Fibroblast of mammary gland (primary cell): ENCODE results near the gene NFE2L3.
"Not testable (repeated sequence)": the region's sequence is repeated elsewhere in the genome, so short reads cannot be mapped to it uniquely, and the experiment has no call there.

Experiments used
- DNase-seq: peaks from one replicate; pipeline ENCODE4 v3.0.0-alpha.2; 2010; ENCODE audit warnings: low read depth
- H3K4me3 ChIP-seq: 2 replicates; pipeline ENCODE4 v1.5.1; 2011; ENCODE audit warnings: low read depth, mild to moderate bottlenecking, low read length, moderate library complexity; ENCODE audit not compliant: control insufficient read depth
- CTCF ChIP-seq: conservative IDR thresholded peaks from 2 replicates; pipeline ENCODE4 v1.5.1; 2011; ENCODE audit warnings: low read depth, low read length, inconsistent platforms; ENCODE audit not compliant: control insufficient read depth, insufficient read depth

The NFE2L3 gene

GRCh38 chr7:26117142-26117807 lies 34.7 kb upstream of the NFE2L3 start:
- H3K4me3 ChIP-seq: no peak overlapping the region
- no peak for DNase-seq
- no peak for TF ChIP-seq CTCF

GRCh38 chr7:26117970-26118369 lies 34.0 kb upstream of the NFE2L3 start:
- no peak for DNase-seq
- H3K4me3 ChIP-seq: no peak overlapping the region
- no peak for TF ChIP-seq CTCF

GRCh38 chr7:26122745-26123144 lies 29.3 kb upstream of the NFE2L3 start:
- no peak for DNase-seq
- H3K4me3 ChIP-seq: no peak overlapping the region
- TF ChIP-seq CTCF: no peak

- H3K4me3 ChIP-seq, DNase-seq: not testable (repeated sequence)
Observed at GRCh38 chr7:26124775-26125174, 27.2 kb upstream of the NFE2L3 start.

GRCh38 chr7:26127411-26127810 lies 24.6 kb upstream of the NFE2L3 start:
- no peak for DNase-seq
- no peak for TF ChIP-seq CTCF
- no peak overlapping the region for H3K4me3 ChIP-seq

- no peak for TF ChIP-seq CTCF
- H3K4me3 ChIP-seq: no peak overlapping the region
- DNase-seq: no peak
Observed at GRCh38 chr7:26131056-26131589, 20.9 kb upstream of the NFE2L3 start.

- no peak for DNase-seq
- no peak overlapping the region for H3K4me3 ChIP-seq
- TF ChIP-seq CTCF: no peak
Observed at GRCh38 chr7:26135076-26135475, 16.9 kb upstream of the NFE2L3 start.
